Measurements from ENCODE around the gene ALPI. TPM values are rescaled to one million over a fixed set of nuclear protein-coding genes. Genes with fewer than 3 reads are reported as not detected.
"Not testable (repeated sequence)": the region's sequence is repeated elsewhere in the genome, so short reads cannot be mapped to it uniquely, and the experiment has no call there.

Gene ALPI
- total RNA-seq, 1 experiment from 2014 or later = not detected

GRCh38 chr2:232432598-232433184, 23.3 kb upstream of the ALPI start:
- Histone ChIP-seq H3K27ac (ENCODE audit: low read length) (no peak overlapping the region), H3K27me3 (ENCODE audit: control insufficient read depth, insufficient read depth, low read length) (no peaks in the 10 kb centered on the region), H3K4me1 (ENCODE audit: control insufficient read depth, insufficient read depth, low read length) (peaks cover 5% of the 10 kb centered on the region; the same call in 1 of the 2 replicates), H3K9me3 (ENCODE audit: control insufficient read depth, insufficient read depth, low read depth, low read length) (no peaks in the 10 kb centered on the region), H3K4me3 (ENCODE audit: low read depth in 2 of 2, low read length in 2 of 2) (no peak overlapping the region), H3K36me3 (ENCODE audit: control insufficient read depth, insufficient read depth, low read length) (no peaks in the 10 kb centered on the region)
- DNase-seq (ENCODE audit: low read depth, low spot score) (no peak), ATAC-seq (peak; percentile 43)
- POLR2A ChIA-PET = no interaction called here
- CTCF ChIA-PET = interaction anchor here (1.2 kb wide), 1 partner anchor 65 kb away, joined by 5 read pairs; no protein-coding TSS in a partner anchor
- BruUV-seq (replicated peaks) = no TSS peak
- in situ Hi-C loops (cut with HindIII; ENCODE audit: low pct_unique_long_range_greater_than_20kb, low sequenced_read_pairs) (no loop called here), intact Hi-C loops (cut with micrococcal nuclease; ENCODE audit: unreplicated experiment) (no loop called here)
- TF ChIP-seq CTCF (IDR thresholded peaks at IDR 0.05) = peak; percentile 42
- TF ChIP-seq, protein P1, sequence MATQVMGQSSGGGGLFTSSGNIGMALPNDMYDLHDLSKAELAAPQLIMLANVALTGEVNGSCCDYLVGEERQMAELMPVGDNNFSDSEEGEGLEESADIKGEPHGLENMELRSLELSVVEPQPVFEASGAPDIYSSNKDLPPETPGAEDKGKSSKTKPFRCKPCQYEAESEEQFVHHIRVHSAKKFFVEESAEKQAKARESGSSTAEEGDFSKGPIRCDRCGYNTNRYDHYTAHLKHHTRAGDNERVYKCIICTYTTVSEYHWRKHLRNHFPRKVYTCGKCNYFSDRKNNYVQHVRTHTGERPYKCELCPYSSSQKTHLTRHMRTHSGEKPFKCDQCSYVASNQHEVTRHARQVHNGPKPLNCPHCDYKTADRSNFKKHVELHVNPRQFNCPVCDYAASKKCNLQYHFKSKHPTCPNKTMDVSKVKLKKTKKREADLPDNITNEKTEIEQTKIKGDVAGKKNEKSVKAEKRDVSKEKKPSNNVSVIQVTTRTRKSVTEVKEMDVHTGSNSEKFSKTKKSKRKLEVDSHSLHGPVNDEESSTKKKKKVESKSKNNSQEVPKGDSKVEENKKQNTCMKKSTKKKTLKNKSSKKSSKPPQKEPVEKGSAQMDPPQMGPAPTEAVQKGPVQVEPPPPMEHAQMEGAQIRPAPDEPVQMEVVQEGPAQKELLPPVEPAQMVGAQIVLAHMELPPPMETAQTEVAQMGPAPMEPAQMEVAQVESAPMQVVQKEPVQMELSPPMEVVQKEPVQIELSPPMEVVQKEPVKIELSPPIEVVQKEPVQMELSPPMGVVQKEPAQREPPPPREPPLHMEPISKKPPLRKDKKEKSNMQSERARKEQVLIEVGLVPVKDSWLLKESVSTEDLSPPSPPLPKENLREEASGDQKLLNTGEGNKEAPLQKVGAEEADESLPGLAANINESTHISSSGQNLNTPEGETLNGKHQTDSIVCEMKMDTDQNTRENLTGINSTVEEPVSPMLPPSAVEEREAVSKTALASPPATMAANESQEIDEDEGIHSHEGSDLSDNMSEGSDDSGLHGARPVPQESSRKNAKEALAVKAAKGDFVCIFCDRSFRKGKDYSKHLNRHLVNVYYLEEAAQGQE (IDR thresholded peaks at IDR 0.05; ENCODE audit: insufficient read depth in 1 of 2, low read depth in 2 of 2, low read length in 1 of 2) = no peak

DNA sequence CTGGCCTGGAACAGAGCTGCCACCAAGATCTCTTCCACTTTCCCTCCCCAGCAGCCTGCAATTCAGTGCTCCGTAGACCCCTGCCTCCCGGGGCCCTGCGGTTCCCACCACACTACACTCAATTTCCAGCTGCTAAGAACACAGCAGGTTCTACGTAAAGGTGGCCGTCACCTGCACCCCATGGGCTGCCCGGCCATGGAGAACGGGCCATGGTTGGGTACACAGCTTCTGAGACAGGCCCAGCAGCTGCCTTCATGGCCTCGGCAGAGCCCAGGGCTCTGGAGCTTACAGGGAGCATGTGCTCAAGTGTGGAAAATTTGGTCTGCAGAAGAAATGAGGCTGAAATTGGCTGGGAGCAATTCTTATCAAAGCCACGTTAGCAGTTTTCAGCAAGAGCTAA, 22.3 kb upstream of the ALPI start:
- H3K36me3 ChIP-seq (ENCODE audit: control insufficient read depth, insufficient read depth, low read length); H3K27me3 ChIP-seq (ENCODE audit: control insufficient read depth, insufficient read depth, low read length); H3K4me3 ChIP-seq (ENCODE audit: low read depth in 2 of 2, low read length in 2 of 2); H3K27ac ChIP-seq (ENCODE audit: low read length); POLR2A ChIA-PET; DNase-seq (ENCODE audit: low read depth, low spot score); H3K4me1 ChIP-seq (ENCODE audit: control insufficient read depth, insufficient read depth, low read length); ATAC-seq; H3K9me3 ChIP-seq (ENCODE audit: control insufficient read depth, insufficient read depth, low read depth, low read length); in situ Hi-C loops (cut with HindIII; ENCODE audit: low pct_unique_long_range_greater_than_20kb, low sequenced_read_pairs); BruUV-seq (replicated peaks); intact Hi-C loops (cut with micrococcal nuclease; ENCODE audit: unreplicated experiment): not testable (repeated sequence)
- CTCF ChIA-PET = interaction anchor here (0.6 to 1.2 kb wide), 2 partner anchors 66 to 534 kb away, joined by 4 to 5 read pairs; no protein-coding TSS in a partner anchor

- H3K27me3 ChIP-seq (ENCODE audit: control insufficient read depth, insufficient read depth, low read length) = no peaks in the 10 kb centered on the region
- BruUV-seq (replicated peaks) = no TSS peak
- ATAC-seq (no peak), DNase-seq (ENCODE audit: low read depth, low spot score) (no peak)
- intact Hi-C loops (cut with micrococcal nuclease; ENCODE audit: unreplicated experiment) = no loop called here
- ChIA-PET POLR2A (no interaction called here), CTCF (interaction anchor here (0.6 to 1.2 kb wide), 2 partner anchors 67 to 535 kb away, joined by 4 to 5 read pairs; no protein-coding TSS in a partner anchor)
- in situ Hi-C loops (cut with HindIII; ENCODE audit: low pct_unique_long_range_greater_than_20kb, low sequenced_read_pairs) = no loop called here
- H3K4me1 ChIP-seq (ENCODE audit: control insufficient read depth, insufficient read depth, low read length) = peaks cover 5% of the 10 kb centered on the region; the same call in 1 of the 2 replicates
- TF ChIP-seq SIN3A (IDR thresholded peaks at IDR 0.05; ENCODE audit: borderline replicate concordance, insufficient read depth, low read depth, low read length) (no peak), TCF7L2 (IDR thresholded peaks at IDR 0.05; ENCODE audit: low read depth, low read length) (no peak), CTCF (IDR thresholded peaks at IDR 0.05) (no peak), POLR2AphosphoS5 (IDR thresholded peaks at IDR 0.05; ENCODE audit: low read depth, low read length) (no peak)
- TF ChIP-seq, protein P1 (IDR thresholded peaks at IDR 0.05; ENCODE audit: insufficient read depth in 1 of 2, low read depth in 2 of 2, low read length in 1 of 2) = no peak
- H3K9me3 ChIP-seq (ENCODE audit: control insufficient read depth, insufficient read depth, low read depth, low read length) = no peaks in the 10 kb centered on the region
- H3K4me3 ChIP-seq (ENCODE audit: low read depth in 2 of 2, low read length in 2 of 2) = no peak overlapping the region
- H3K36me3 ChIP-seq (ENCODE audit: control insufficient read depth, insufficient read depth, low read length) = no peaks in the 10 kb centered on the region
- peak overlapping the region; percentile 40; the same call in 1 of the 2 replicates for H3K27ac ChIP-seq (ENCODE audit: low read length)
These were observed 21.9 kb upstream of the ALPI start for GRCh38 chr2:232434091-232434490.
